Measurements from ENCODE around the gene CTF1.

The CTF1 gene

DNA sequence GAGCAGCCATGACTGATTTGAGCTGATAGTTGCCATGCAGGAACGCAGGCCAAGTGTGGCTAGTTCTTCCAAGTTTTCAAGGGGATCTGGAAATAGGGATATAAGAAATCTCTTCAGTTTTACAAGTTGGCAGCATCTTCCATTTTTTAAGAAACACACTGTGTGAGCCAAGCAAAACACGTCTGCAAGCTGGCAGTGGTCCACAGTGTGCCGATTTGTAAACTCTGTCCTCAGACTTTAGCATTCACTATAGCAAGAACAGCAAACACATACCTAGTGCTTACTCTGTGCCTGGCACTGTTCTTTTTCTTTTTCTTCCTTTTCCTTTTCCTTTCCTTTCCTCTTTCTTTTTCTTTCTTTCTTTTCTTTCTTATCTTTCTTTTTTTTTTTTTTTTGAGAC is 55.3 kb downstream of the CTF1 start:
- H3K4me3 ChIP-seq (ENCODE audit: low read length) = no peak overlapping the region
- DNase-seq (ENCODE audit: low read depth) = no peak

DNA sequence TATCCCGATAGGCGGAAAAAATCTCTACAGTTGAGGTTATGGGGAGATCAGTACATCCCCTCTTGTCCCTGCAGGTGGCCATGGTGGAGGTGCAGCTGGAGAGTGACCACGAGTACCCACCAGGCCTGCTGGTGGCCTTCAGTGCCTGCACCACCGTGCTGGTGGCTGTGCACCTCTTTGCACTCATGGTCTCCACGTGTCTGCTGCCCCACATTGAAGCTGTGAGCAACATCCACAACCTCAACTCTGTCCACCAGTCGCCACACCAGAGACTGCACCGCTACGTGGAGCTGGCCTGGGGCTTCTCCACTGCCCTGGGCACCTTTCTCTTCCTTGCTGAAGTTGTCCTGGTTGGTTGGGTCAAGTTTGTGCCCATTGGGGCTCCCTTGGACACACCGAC is 56.7 kb downstream of the CTF1 start:
- H3K4me3 ChIP-seq (ENCODE audit: low read length) = no peak overlapping the region
- no peak for TF ChIP-seq CTCF (IDR thresholded peaks at IDR 0.05; ENCODE audit: insufficient read depth, low read depth, low read length, missing control alignments)
- DNase-seq (ENCODE audit: low read depth) = no peak

More for the DNA sequence above, 55.3 kb downstream of the CTF1 start:
- TF ChIP-seq CTCF (IDR thresholded peaks at IDR 0.05; ENCODE audit: insufficient read depth, low read depth, low read length, missing control alignments) = no peak
